Astrocyte of the spinal cord (primary cell): ENCODE data around the gene DNM3.

Experiments
- DNase-seq: peaks from one replicate; pipeline ENCODE4 v3.0.0; 2011; ENCODE audit warnings: low read depth, low spot score
- H3K4me3 ChIP-seq: 2 replicates; pipeline ENCODE4 v1.5.1; 2011; ENCODE audit warnings: low read depth, mild to moderate bottlenecking, low read length, moderate library complexity
- CTCF ChIP-seq: IDR thresholded peaks from 2 replicates; pipeline ENCODE4 v1.5.1; 2012; ENCODE audit warnings: low read depth, mild to moderate bottlenecking, low read length, inconsistent platforms
- in situ Hi-C: cut with HindIII; loops from 2 replicates; pipeline ENCODE4 v1.10.0; 2017; ENCODE audit warnings: low sequenced_read_pairs

The DNM3 gene

GRCh38 chr1:171988243-171988885 lies 147.1 kb downstream of the DNM3 start:
- H3K4me3 ChIP-seq: no peak overlapping the region
- in situ Hi-C loops: no loop called here
- no peak for DNase-seq
- no peak for TF ChIP-seq CTCF

GRCh38 chr1:171990371-171990770 lies 149.1 kb downstream of the DNM3 start:
- in situ Hi-C loops: no loop called here
- no peak for TF ChIP-seq CTCF
- DNase-seq: no peak
- no peak overlapping the region for H3K4me3 ChIP-seq

- DNase-seq: no peak
- no peak overlapping the region for H3K4me3 ChIP-seq
- no peak for TF ChIP-seq CTCF
- in situ Hi-C loops: no loop called here
Measured at GRCh38 chr1:171994293-171994692, 153.0 kb downstream of the DNM3 start.

GRCh38 chr1:171995573-171995972 lies 154.3 kb downstream of the DNM3 start:
- in situ Hi-C loops: no loop called here
- no peak overlapping the region for H3K4me3 ChIP-seq
- no peak for DNase-seq
- no peak for TF ChIP-seq CTCF

GRCh38 chr1:171997936-171998335 lies 156.6 kb downstream of the DNM3 start:
- no peak overlapping the region for H3K4me3 ChIP-seq
- DNase-seq: no peak
- no peak for TF ChIP-seq CTCF
- in situ Hi-C loops: no loop called here

GRCh38 chr1:171998711-171999110 lies 157.4 kb downstream of the DNM3 start:
- no peak for TF ChIP-seq CTCF
- no peak for DNase-seq
- in situ Hi-C loops: no loop called here
- H3K4me3 ChIP-seq: no peak overlapping the region
